HG03196 (cell line): Measurements from ENCODE around the gene LRPPRC.
"Not testable (repeated sequence)": the region's sequence is repeated elsewhere in the genome, so short reads cannot be mapped to it uniquely, and the experiment has no call there.

ENCODE experiments used
- ATAC-seq: cut with Tn5 transposase; IDR thresholded peaks from one replicate; pipeline ENCODE4 v1.9.1; 2021; ENCODE audit not compliant: unreplicated experiment

Gene LRPPRC

GRCh38 chr2:43995733-43996533 is at the start of gene LRPPRC:
TSS of gene LRPPRC (minus strand) at chr2:43995989. CDS start at chr2:43995947, 42 bp downstream.
- peak; percentile 86 for ATAC-seq

DNA sequence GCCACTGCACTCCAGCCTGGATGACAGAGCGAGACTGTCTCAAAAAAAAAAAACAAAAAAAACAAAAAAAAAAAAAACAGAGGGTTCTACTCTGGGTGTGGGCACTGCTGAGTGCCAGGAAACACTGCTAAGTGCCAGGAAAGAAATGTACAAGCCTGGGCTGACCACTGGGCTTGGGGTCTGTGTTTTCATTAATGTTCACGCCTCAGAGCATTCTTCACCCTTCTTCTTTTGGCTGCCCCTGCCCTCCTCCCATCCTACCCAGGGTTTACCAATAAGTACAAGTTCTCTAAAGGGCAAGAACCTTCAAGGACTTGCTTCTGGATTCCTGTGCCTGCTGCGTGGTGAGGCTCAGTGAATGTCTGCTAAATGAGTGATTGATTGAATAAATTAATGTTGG is 49.3 kb upstream of the LRPPRC start:
- ATAC-seq, result no peak

DNA sequence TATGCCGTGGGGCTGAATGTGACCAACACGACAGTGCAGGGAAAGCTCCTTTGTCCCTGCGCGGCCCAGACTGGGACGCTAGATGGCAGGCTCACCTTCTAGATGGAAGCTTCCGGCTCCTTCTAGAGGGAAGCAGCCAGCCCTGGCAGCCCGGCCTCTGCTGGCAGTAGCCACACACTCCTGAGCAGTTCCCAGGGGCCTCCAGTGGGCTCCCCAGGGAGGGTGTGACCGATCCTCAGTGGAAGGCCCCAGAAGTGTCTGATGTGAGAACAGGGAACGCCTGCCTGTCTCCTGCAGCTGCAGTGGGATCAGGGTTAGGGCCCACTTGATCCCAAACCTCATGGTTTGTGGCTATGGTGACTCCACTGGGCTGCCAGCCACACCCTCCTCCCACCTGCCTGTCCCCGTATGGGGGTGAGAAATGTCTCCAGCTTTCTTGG is 48.5 kb upstream of the LRPPRC start:
- ATAC-seq, result peak; percentile 96

DNA sequence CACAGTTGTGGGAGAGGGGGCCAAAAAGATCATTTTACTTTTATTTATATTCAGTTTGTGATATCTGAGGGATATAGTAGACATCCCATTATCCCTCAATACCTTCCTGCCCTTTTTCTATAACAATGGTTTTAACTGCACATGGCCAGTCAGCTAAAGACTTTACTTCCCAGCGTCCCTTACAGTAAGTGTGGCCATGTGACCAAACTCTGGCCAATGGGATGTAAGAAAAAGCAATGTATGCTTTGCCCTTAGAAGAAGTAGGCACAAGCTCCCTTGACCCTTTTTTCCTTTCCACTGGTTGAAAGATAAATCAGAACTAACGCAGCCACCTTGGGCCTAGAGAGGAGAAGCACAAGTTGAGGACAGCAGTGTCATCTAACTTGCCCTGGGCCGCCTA is 44.6 kb upstream of the LRPPRC start:
- no peak for ATAC-seq

- ATAC-seq, result no peak
These were observed 42.5 kb upstream of the LRPPRC start for GRCh38 chr2:44038277-44038676.

- ATAC-seq, result no peak
These were observed 41.4 kb upstream of the LRPPRC start for GRCh38 chr2:44037221-44037620.

DNA sequence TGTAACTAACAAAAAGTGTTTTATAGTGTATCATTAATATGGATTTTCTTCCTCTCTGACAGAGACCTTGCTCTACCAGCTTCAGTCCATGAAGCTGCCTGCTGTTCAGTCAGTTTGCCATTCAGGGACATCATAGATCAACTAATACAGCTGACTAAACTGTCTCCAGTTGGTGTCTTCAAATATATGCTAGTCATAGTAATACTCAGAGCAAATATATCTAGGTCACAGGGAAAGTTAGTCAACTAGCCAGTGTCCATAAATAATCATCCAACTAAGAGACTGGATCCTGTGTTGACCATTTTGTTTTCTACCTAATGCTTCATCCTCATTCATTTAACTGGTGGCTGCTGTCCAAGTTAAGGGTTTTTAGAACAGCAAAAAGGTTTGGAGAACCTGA is 38.2 kb upstream of the LRPPRC start:
- no peak for ATAC-seq

DNA sequence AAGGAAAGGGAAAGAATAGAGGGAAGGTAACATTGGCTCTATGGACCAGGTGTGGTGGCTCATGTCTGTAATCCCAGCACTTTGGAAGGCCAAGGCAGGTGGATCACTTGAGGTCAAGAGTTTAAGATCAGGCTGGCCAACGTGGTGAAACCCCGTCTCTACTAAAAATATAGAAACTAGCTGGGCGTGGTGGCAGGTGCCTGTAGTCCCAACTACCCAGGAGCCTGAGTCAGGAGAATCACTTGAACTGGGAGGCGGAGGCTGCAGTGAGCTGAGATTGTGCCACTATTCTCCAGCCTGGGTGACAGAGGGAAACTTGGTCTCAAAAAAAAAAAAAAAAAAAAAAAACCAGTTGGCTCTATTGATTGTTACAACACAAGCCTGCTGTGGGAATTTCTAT is 31.3 kb upstream of the LRPPRC start:
- ATAC-seq, result not testable (repeated sequence)

DNA sequence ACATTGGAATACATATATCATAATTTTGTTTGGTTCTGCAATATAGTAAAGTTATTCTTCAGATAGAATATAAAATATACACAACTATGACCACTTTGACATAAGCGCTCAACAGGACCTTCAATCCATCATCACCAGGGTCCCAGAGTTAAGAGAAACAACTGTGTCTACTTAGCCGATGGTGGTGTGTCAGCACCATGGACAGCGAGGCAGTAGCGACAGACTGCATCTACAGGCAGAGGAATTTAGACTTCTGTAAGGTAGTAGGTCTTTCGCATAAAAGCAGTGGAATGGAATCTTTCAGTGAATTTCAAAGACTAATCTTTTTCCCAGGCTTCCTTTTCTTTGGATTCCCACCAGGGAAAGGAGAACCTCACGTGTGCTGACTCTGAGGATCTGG is 20.5 kb upstream of the LRPPRC start:
- ATAC-seq, result no peak

- ATAC-seq, result no peak
These were observed 19.4 kb upstream of the LRPPRC start for GRCh38 chr2:44015239-44015638.

DNA sequence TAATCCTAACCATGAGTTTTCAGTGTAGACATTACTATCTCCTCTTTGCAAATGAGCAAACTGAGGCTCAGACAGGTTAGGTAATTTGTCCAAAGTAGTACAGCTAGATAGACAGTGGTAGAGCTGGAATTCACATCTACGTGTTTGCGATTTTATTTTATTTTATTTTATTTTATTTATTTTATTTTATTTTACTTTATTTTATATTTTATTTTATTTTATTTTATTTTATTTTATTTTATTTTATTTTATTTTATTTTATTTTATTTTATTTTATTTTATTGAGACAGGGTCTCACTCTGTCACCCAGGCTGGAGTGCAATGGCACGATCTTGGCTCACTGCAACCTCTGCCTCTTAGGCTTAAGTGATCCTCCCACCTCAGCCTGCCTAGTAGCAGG is 17.4 kb upstream of the LRPPRC start:
- ATAC-seq, result not testable (repeated sequence)

DNA sequence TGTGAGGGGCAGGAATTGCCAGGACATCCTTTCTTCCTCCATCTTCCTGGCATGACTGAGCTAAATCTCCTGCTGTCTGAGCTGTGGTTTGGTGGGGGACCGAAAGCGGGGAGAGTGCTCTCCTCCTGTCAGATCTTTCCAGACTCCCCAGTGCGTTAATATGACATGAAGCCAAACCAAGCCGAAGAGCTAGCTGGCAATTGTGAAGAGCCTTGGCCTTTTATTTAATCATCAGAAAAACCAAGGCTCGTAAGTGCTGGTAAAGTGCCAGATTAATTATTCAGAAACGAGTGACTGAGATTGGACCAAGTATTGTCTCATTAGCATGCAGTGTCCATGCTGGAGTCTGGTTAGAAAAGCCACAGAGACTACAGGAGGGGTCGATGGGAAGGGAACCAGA is 14.5 kb upstream of the LRPPRC start:
- no peak for ATAC-seq

DNA sequence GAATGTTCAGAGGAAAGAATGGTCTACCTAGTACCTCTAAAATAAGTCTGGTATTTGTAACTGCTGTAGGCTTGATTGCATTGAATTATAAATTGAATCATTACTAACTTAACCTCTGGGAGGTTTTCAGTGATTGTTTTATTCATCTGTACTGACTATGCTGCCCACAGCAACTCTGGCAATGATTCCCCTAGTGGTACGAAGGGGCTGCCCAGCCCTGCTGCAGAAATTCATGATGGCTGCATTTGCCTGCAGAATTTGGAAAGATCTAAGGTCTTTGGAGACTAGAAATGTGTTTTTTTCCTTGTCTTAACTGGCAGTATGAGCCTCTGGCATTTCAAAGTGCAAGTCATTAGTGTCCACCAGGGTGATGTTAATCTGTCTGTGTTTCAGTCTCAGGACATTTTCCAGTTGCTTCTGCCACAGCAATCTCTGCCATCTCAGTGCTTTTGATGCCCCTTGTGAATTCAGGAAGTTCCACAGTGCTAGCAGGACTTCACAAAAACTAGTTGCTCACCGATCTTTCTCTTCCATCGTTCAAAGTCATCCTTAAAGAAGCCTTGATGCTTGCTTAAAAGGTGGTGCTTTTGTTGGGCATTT is 13.4 kb upstream of the LRPPRC start:
- ATAC-seq, result no peak

GRCh38 chr2:44005846-44006245 is 10.1 kb upstream of the LRPPRC start:
- ATAC-seq, result no peak

GRCh38 chr2:44004735-44005602 is 9.2 kb upstream of the LRPPRC start:
- no peak for ATAC-seq

DNA sequence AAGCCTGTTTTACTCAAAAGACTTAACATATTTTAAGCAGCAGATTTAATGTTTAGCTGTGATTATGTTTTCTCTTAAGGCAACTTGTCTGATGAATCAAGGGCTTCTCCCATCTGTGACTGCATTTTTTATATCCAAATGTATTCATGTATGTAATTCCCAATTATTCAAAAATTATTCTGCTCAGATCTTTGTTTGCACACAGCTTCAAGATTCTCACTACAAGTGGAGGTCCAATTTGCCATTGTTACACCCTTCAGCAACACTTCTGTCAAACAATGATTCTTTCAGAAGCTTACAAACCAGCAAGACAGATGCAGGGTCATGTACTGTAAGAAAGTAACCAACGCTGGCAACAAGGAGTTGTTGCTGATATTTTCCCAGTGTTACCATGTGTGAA is 5.9 kb upstream of the LRPPRC start:
- ATAC-seq, result no peak

GRCh38 chr2:43998263-43998662 is 2.5 kb upstream of the LRPPRC start:
- ATAC-seq, result no peak

DNA sequence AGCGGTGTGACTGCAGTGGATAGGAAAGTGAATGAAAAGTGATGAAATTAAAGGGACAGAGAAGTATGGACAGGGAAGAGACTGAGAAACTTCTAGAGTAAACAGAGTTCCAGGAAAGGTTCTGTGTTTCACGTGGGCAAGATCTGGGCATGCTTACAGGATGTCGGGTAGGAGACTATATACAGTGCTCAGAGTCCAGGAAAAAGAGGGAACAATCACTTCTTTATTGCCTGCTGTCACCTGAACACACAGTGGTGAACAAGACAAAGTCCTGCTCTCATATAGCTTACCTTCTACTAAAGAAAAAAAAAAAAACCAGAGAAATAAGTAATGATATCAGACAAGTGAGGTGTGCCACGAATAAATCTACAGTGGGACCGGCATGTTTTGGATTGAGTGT is 2.4 kb downstream of the LRPPRC start:
- ATAC-seq, result no peak

DNA sequence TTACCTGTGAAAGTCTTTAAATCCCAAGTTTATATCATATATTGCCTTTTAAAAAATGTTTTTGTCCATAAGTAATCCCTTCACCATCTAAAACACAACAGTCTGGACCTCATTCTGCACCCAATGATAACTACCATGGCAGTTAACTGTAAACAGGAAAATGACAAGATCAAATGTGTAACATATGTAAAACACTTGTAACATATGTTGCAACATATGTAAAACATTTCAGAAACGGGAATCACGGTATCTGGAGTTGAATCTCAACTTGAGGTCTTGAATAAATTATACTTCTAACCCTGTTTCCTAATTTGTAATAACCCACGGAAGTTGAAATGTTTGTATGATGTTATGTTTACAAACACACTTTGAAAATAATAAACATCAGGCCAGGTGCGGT is 6.2 kb downstream of the LRPPRC start:
- ATAC-seq, result no peak

DNA sequence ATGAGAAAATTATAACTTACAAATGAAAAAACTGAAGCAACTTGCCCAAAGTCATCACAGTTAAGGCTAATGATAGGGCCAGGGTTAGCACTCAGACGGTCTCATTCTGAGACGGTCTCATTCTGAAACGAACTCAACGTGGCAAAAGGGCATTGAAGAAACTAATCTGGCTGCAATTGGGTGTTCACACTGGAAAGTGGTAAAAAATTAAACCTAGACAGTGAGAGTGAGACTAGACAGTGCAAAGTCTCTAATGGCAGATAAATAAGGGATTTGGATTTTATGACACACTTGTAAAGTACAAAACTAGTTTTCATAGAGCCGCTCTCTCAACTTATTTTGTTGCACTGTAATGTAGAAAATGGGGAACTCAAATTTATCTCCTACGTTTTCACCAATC is 9.2 kb downstream of the LRPPRC start:
- ATAC-seq, result no peak

DNA sequence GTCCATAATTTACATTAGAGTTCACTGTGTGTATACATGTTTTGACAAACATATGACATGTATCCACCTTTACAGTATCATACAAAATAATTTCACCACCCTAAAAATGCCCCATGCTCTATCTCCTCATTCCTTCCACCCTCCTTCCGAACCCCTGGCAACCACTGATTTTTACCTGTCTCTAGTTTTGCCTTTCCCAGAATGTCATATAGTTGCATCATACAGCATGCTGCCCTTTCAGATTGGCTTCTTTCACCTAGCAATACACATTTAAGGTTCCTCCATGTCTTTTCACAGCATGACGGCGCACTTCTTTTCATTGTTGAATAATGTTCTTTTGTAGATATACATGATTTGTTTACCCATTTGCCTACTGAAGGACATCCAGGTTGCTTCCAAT is 10.4 kb downstream of the LRPPRC start:
- ATAC-seq, result no peak

- no peak for ATAC-seq
These were observed 11.3 kb downstream of the LRPPRC start for GRCh38 chr2:43984533-43984932.
